ENCODE results near the gene EED.

The EED gene

GRCh38 chr11:86262387-86262786 lies 17.8 kb downstream of the EED start:
- Histone ChIP-seq H3K9me3 (ENCODE audit: control insufficient read depth, low read length) (no peaks in the 10 kb centered on the region), H3K27me3 (replicated peaks; ENCODE audit: control insufficient read depth, insufficient read depth, low read length, poor library complexity, severe bottlenecking) (no peaks in the 10 kb centered on the region), H3K4me1 (ENCODE audit: control insufficient read depth, insufficient read depth, low read length, poor library complexity, severe bottlenecking) (no peaks in the 10 kb centered on the region), H3K4me3 (ENCODE audit: insufficient read depth, low read depth, low read length, poor library complexity, severe bottlenecking) (no peak overlapping the region), H3K27ac (ENCODE audit: insufficient read depth, low read length, poor library complexity, severe bottlenecking) (no peak overlapping the region), H3K36me3 (ENCODE audit: control insufficient read depth, insufficient read depth, low read length) (peaks cover 27% of the 10 kb centered on the region)
- no peak for DNase-seq

DNA sequence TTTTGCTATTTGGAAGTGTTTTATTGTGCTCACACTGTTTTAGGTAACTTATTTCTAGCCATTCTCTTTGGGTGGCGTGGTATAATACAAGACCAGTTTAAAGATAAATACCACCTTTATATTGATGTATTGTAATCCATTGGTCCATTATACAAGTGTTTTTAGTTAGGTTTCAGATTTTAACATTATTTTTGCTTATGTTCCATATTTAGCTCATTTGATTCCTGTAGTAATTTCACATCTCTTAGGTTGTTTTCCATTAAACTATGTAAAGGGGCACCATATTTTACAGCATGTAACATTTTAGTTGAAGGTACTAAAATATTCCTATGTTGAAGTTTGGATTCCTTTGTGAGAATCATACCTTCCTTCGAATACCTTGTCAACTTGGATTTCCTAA lies 20.1 kb downstream of the EED start:
- Histone ChIP-seq H3K4me1 (ENCODE audit: control insufficient read depth, insufficient read depth, low read length, poor library complexity, severe bottlenecking) (no peaks in the 10 kb centered on the region), H3K9me3 (ENCODE audit: control insufficient read depth, low read length) (no peaks in the 10 kb centered on the region), H3K27ac (ENCODE audit: insufficient read depth, low read length, poor library complexity, severe bottlenecking) (no peak overlapping the region), H3K27me3 (replicated peaks; ENCODE audit: control insufficient read depth, insufficient read depth, low read length, poor library complexity, severe bottlenecking) (no peaks in the 10 kb centered on the region), H3K36me3 (ENCODE audit: control insufficient read depth, insufficient read depth, low read length) (peaks cover 23% of the 10 kb centered on the region), H3K4me3 (ENCODE audit: insufficient read depth, low read depth, low read length, poor library complexity, severe bottlenecking) (no peak overlapping the region)
- no peak for DNase-seq

- H3K36me3 ChIP-seq (ENCODE audit: control insufficient read depth, insufficient read depth, low read length), result peaks cover 21% of the 10 kb centered on the region
These were observed 20.6 kb downstream of the EED start for GRCh38 chr11:86265194-86265593.

GRCh38 chr11:86269645-86270044 lies 25.1 kb downstream of the EED start:
- H3K9me3 ChIP-seq (ENCODE audit: control insufficient read depth, low read length), result no peaks in the 10 kb centered on the region
- DNase-seq, result no peak
- H3K27me3 ChIP-seq (replicated peaks; ENCODE audit: control insufficient read depth, insufficient read depth, low read length, poor library complexity, severe bottlenecking), result no peaks in the 10 kb centered on the region
- H3K27ac ChIP-seq (ENCODE audit: insufficient read depth, low read length, poor library complexity, severe bottlenecking), result no peak overlapping the region
- H3K36me3 ChIP-seq (ENCODE audit: control insufficient read depth, insufficient read depth, low read length), result peaks cover 11% of the 10 kb centered on the region
- no peaks in the 10 kb centered on the region for H3K4me1 ChIP-seq (ENCODE audit: control insufficient read depth, insufficient read depth, low read length, poor library complexity, severe bottlenecking)
- H3K4me3 ChIP-seq (ENCODE audit: insufficient read depth, low read depth, low read length, poor library complexity, severe bottlenecking), result no peak overlapping the region

More at GRCh38 chr11:86265194-86265593, 20.6 kb downstream of the EED start:
- no peak for DNase-seq
- no peak overlapping the region for H3K27ac ChIP-seq (ENCODE audit: insufficient read depth, low read length, poor library complexity, severe bottlenecking)
- no peaks in the 10 kb centered on the region for H3K27me3 ChIP-seq (replicated peaks; ENCODE audit: control insufficient read depth, insufficient read depth, low read length, poor library complexity, severe bottlenecking)
- no peaks in the 10 kb centered on the region for H3K4me1 ChIP-seq (ENCODE audit: control insufficient read depth, insufficient read depth, low read length, poor library complexity, severe bottlenecking)
- H3K9me3 ChIP-seq (ENCODE audit: control insufficient read depth, low read length), result no peaks in the 10 kb centered on the region
- no peak overlapping the region for H3K4me3 ChIP-seq (ENCODE audit: insufficient read depth, low read depth, low read length, poor library complexity, severe bottlenecking)

DNA sequence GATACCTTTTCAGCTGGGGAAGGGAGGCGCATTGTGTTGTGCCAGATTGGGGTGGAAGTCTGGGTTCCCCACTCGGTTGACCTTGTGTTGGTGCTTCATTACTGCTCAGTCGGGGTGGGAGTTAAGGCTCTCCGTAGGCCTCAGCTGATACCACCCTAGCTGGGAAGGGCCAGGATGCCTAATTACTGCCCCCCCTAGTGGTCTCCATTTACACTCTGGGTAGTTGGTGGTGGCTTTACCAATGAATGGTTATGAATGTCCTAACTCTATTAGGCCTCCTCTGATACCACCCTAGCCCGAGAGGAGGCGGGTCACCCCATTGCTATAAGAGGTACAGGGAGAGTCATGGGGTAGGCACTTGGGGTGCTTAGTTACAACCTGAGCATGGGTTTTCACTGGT lies 29.9 kb downstream of the EED start:
- Histone ChIP-seq H3K4me1 (ENCODE audit: control insufficient read depth, insufficient read depth, low read length, poor library complexity, severe bottlenecking) (no peaks in the 10 kb centered on the region), H3K4me3 (ENCODE audit: insufficient read depth, low read depth, low read length, poor library complexity, severe bottlenecking) (no peak overlapping the region), H3K27me3 (replicated peaks; ENCODE audit: control insufficient read depth, insufficient read depth, low read length, poor library complexity, severe bottlenecking) (no peaks in the 10 kb centered on the region), H3K9me3 (ENCODE audit: control insufficient read depth, low read length) (no peaks in the 10 kb centered on the region), H3K36me3 (ENCODE audit: control insufficient read depth, insufficient read depth, low read length) (peaks cover 34% of the 10 kb centered on the region), H3K27ac (ENCODE audit: insufficient read depth, low read length, poor library complexity, severe bottlenecking) (no peak overlapping the region)
- no peak for DNase-seq

DNA sequence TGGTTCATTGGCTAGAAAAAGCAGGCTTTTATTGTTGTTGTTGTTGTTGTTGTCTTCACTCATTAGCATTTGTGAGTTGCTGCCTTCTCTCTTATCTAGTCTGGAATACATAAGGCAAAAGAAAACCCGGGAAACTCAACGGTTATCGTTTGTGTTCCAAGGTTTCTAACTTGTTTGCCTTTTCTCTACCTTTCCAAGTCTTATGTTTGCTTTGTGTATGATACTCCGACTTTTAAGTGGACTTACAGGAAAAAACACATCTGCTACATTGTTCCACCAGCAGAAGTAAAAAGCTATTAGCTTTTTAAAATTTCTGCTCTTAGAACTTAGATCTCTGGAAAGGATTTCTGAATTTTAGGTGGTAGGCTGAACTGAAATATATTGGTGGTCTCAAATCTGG lies 30.4 kb downstream of the EED start:
- Histone ChIP-seq H3K36me3 (ENCODE audit: control insufficient read depth, insufficient read depth, low read length) (peaks cover 29% of the 10 kb centered on the region), H3K27me3 (replicated peaks; ENCODE audit: control insufficient read depth, insufficient read depth, low read length, poor library complexity, severe bottlenecking) (no peaks in the 10 kb centered on the region), H3K4me1 (ENCODE audit: control insufficient read depth, insufficient read depth, low read length, poor library complexity, severe bottlenecking) (no peaks in the 10 kb centered on the region), H3K27ac (ENCODE audit: insufficient read depth, low read length, poor library complexity, severe bottlenecking) (no peak overlapping the region), H3K9me3 (ENCODE audit: control insufficient read depth, low read length) (no peaks in the 10 kb centered on the region), H3K4me3 (ENCODE audit: insufficient read depth, low read depth, low read length, poor library complexity, severe bottlenecking) (no peak overlapping the region)
- no peak for DNase-seq

- Histone ChIP-seq H3K4me3 (ENCODE audit: insufficient read depth, low read depth, low read length, poor library complexity, severe bottlenecking) (no peak overlapping the region), H3K36me3 (ENCODE audit: control insufficient read depth, insufficient read depth, low read length) (peaks cover 28% of the 10 kb centered on the region), H3K9me3 (ENCODE audit: control insufficient read depth, low read length) (no peaks in the 10 kb centered on the region), H3K27ac (ENCODE audit: insufficient read depth, low read length, poor library complexity, severe bottlenecking) (no peak overlapping the region), H3K4me1 (ENCODE audit: control insufficient read depth, insufficient read depth, low read length, poor library complexity, severe bottlenecking) (no peaks in the 10 kb centered on the region), H3K27me3 (replicated peaks; ENCODE audit: control insufficient read depth, insufficient read depth, low read length, poor library complexity, severe bottlenecking) (no peaks in the 10 kb centered on the region)
- DNase-seq, result no peak
These were observed 31.2 kb downstream of the EED start for GRCh38 chr11:86275493-86276370.

- H3K27ac ChIP-seq (ENCODE audit: insufficient read depth, low read length, poor library complexity, severe bottlenecking), result no peak overlapping the region
- H3K27me3 ChIP-seq (replicated peaks; ENCODE audit: control insufficient read depth, insufficient read depth, low read length, poor library complexity, severe bottlenecking), result no peaks in the 10 kb centered on the region
- peaks cover 28% of the 10 kb centered on the region for H3K36me3 ChIP-seq (ENCODE audit: control insufficient read depth, insufficient read depth, low read length)
- no peak for DNase-seq
- no peak overlapping the region for H3K4me3 ChIP-seq (ENCODE audit: insufficient read depth, low read depth, low read length, poor library complexity, severe bottlenecking)
- no peaks in the 10 kb centered on the region for H3K4me1 ChIP-seq (ENCODE audit: control insufficient read depth, insufficient read depth, low read length, poor library complexity, severe bottlenecking)
- no peaks in the 10 kb centered on the region for H3K9me3 ChIP-seq (ENCODE audit: control insufficient read depth, low read length)
These were observed 33.2 kb downstream of the EED start for GRCh38 chr11:86277741-86278140.

DNA sequence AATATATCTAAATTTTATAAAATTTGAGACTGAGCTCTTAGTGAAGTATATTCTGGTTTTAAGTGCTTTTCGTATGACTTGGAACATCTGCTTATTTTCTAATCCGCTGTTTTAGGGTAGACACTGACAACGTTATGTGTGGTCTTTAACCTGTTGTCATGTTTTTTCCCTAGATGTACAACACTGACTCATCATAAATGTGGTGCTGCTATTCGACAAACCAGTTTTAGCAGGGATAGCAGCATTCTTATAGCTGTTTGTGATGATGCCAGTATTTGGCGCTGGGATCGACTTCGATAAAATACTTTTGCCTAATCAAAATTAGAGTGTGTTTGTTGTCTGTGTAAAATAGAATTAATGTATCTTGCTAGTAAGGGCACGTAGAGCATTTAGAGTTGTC lies 33.7 kb downstream of the EED start:
- no peaks in the 10 kb centered on the region for H3K27me3 ChIP-seq (replicated peaks; ENCODE audit: control insufficient read depth, insufficient read depth, low read length, poor library complexity, severe bottlenecking)
- H3K36me3 ChIP-seq (ENCODE audit: control insufficient read depth, insufficient read depth, low read length), result peaks cover 28% of the 10 kb centered on the region
- no peaks in the 10 kb centered on the region for H3K9me3 ChIP-seq (ENCODE audit: control insufficient read depth, low read length)
- DNase-seq, result no peak
- no peak overlapping the region for H3K4me3 ChIP-seq (ENCODE audit: insufficient read depth, low read depth, low read length, poor library complexity, severe bottlenecking)
- H3K4me1 ChIP-seq (ENCODE audit: control insufficient read depth, insufficient read depth, low read length, poor library complexity, severe bottlenecking), result no peaks in the 10 kb centered on the region
- no peak overlapping the region for H3K27ac ChIP-seq (ENCODE audit: insufficient read depth, low read length, poor library complexity, severe bottlenecking)

DNA sequence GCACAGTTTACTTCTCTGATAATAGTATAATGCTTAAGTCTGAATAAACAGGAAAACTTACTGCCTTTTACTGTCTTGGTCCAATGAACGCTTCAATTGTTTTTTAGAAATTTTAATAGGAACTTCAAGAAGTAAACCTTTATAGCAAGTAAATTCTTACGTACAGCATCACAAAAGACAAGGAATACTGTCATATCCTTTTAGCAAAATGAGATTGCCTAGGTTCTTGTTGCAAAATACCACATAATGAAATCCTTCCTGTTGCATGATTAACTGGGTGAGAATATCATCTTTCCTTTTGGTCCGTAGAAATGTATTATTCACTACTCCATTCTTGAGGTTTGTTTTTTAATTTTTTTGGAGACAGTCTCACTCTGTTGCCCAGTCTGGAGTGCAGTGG lies 35.2 kb downstream of the EED start:
- H3K9me3 ChIP-seq (ENCODE audit: control insufficient read depth, low read length), result no peaks in the 10 kb centered on the region
- no peaks in the 10 kb centered on the region for H3K4me1 ChIP-seq (ENCODE audit: control insufficient read depth, insufficient read depth, low read length, poor library complexity, severe bottlenecking)

More for the DNA sequence above, 35.2 kb downstream of the EED start:
- no peak overlapping the region for H3K4me3 ChIP-seq (ENCODE audit: insufficient read depth, low read depth, low read length, poor library complexity, severe bottlenecking)
- no peak overlapping the region for H3K27ac ChIP-seq (ENCODE audit: insufficient read depth, low read length, poor library complexity, severe bottlenecking)
- no peaks in the 10 kb centered on the region for H3K27me3 ChIP-seq (replicated peaks; ENCODE audit: control insufficient read depth, insufficient read depth, low read length, poor library complexity, severe bottlenecking)
- peaks cover 28% of the 10 kb centered on the region for H3K36me3 ChIP-seq (ENCODE audit: control insufficient read depth, insufficient read depth, low read length)
- DNase-seq, result no peak
